DOHH2 (cell line): Measurements from ENCODE around the gene PHF10.
"Not testable (repeated sequence)": the region's sequence is repeated elsewhere in the genome, so short reads cannot be mapped to it uniquely, and the experiment has no call there.

Experiments used
- H3F3A ChIP-seq: fragments of 200-600 bp; sonication (generic), shearing (Covaris generic); 2 replicates; pipeline ENCODE4 v1.6.0; 2016; ENCODE audit warnings: antibody characterized with exemption, mild to moderate bottlenecking; ENCODE audit not compliant: control insufficient read depth, insufficient read depth
- H3K27ac ChIP-seq: fragments of 200-600 bp; sonication (generic); 2 replicates; pipeline ENCODE4 v1.5.1; 2014; ENCODE audit warnings: low read depth, mild to moderate bottlenecking, low read length, moderate library complexity
- H3K27me3 ChIP-seq: fragments of 200-600 bp; sonication (generic); 2 replicates; pipeline ENCODE4 v1.6.1; 2014; ENCODE audit warnings: mild to moderate bottlenecking, low read length, mixed read lengths; ENCODE audit not compliant: control insufficient read depth
- H3K36me3 ChIP-seq: fragments of 200-600 bp; sonication (generic); 2 replicates; pipeline ENCODE4 v1.6.1; 2014; ENCODE audit warnings: mild to moderate bottlenecking, low read length, moderate library complexity, mixed read lengths; ENCODE audit not compliant: control insufficient read depth
- H3K4me1 ChIP-seq: fragments of 200-600 bp; sonication (generic); 2 replicates; pipeline ENCODE4 v1.6.1; 2014; ENCODE audit warnings: mild to moderate bottlenecking, low read length, mixed read lengths; ENCODE audit not compliant: control insufficient read depth
- H3K4me2 ChIP-seq: fragments of 200-600 bp; sonication (generic); 2 replicates; pipeline ENCODE4 v1.6.0; 2014; ENCODE audit warnings: mild to moderate bottlenecking, low read length, moderate library complexity
- H3K4me3 ChIP-seq: fragments of 200-600 bp; sonication (generic); 2 replicates; pipeline ENCODE4 v1.5.1; 2014; ENCODE audit warnings: mild to moderate bottlenecking, low read length, mixed read lengths
- H3K79me2 ChIP-seq: fragments of 200-600 bp; sonication (generic); 2 replicates; pipeline ENCODE4 v1.6.1; 2014; ENCODE audit warnings: mild to moderate bottlenecking, low read length, mixed read lengths; ENCODE audit not compliant: control insufficient read depth
- H3K9me2 ChIP-seq: fragments of 200-600 bp; sonication (generic); replicated peaks from 2 replicates; pipeline ENCODE4 v1.6.1; 2014; ENCODE audit warnings: mild to moderate bottlenecking, low read length, mixed read lengths; ENCODE audit not compliant: control insufficient read depth
- H3K9me3 ChIP-seq: fragments of 200-600 bp; sonication (generic); 2 replicates; pipeline ENCODE4 v1.6.1; 2014; ENCODE audit warnings: antibody characterized with exemption, low read length, mixed read lengths; ENCODE audit not compliant: control insufficient read depth, insufficient read depth
- H4K20me1 ChIP-seq: fragments of 200-600 bp; sonication (generic); 2 replicates; pipeline ENCODE4 v1.6.0; 2014; ENCODE audit warnings: low read depth, mild to moderate bottlenecking, antibody characterized with exemption, low read length, moderate library complexity; ENCODE audit not compliant: control insufficient read depth, insufficient read depth
- EZH2phosphoT487 ChIP-seq: fragments of 200-600 bp; sonication (generic); IDR thresholded peaks from 2 replicates; pipeline ENCODE4 v1.6.1; 2017; ENCODE audit warnings: borderline replicate concordance, mild to moderate bottlenecking, antibody characterized with exemption, low read length, moderate library complexity, mixed read lengths
- TF ChIP-seq, protein P1 (sequence below): fragments of 200-600 bp; sonication (generic); IDR thresholded peaks from one replicate; pipeline ENCODE4 v1.5.1; 2014; ENCODE audit warnings: antibody characterized with exemption, mild to moderate bottlenecking, low read depth, low read length; ENCODE audit not compliant: poor library complexity, severe bottlenecking

Gene PHF10

DNA sequence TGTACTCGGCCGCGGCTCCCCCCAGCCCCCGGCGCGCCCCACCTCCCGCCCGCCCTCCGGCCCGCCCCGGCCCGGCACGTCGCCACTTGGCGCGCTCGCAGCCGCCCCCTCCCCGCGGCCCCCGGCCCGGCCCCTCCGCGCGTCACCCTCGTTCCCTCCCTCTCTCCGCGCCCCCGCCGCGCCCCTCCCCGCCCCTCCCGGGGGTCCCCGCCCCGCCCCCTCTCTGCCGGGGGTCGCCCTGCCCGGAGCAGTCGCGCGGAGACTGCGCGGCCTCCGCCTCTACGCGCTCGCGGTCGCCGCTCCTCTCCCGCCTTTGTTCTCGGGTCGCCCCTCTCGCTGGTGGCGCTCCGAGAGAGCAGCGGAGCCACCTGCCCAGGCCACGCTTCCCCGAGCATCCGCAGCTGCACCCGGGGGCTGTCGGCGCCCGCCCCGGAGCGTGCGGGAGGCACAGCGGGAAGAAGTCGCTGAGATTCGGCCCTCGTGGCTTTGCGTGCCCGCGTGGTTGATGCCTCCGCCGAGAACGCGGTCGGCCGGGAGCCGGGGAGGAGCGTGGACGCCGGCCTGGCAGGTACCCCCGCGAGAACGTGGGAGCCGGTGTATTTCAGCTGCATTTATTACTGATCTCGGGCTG, at the start of gene PHF10:
TSS of gene PHF10 (minus strand) at position 7 of the 631 bp plus-strand sequence. CDS start 569 bp downstream, outside the sequence.
- Histone ChIP-seq H3K27ac (peak within 1 kb of the TSS; percentile 75), H3K36me3 (peaks cover 29% of the 10 kb centered on the region), H3K27me3 (no peaks in the 10 kb centered on the region), H3K9me3 (no peaks in the 10 kb centered on the region), H3K79me2 (peaks cover 55% of the 10 kb centered on the region), H3F3A (peaks cover 22% of the 10 kb centered on the region), H3K4me2 (peak within 1 kb of the TSS; percentile 91), H3K9me2 (no peaks in the 10 kb centered on the region), H3K4me1 (peaks cover 60% of the 10 kb centered on the region), H4K20me1 (peaks cover 13% of the 10 kb centered on the region; the same call in 1 of the 2 replicates), H3K4me3 (peak within 1 kb of the TSS; percentile 92)
- TF ChIP-seq EZH2phosphoT487, result no peak
- TF ChIP-seq, protein P1, sequence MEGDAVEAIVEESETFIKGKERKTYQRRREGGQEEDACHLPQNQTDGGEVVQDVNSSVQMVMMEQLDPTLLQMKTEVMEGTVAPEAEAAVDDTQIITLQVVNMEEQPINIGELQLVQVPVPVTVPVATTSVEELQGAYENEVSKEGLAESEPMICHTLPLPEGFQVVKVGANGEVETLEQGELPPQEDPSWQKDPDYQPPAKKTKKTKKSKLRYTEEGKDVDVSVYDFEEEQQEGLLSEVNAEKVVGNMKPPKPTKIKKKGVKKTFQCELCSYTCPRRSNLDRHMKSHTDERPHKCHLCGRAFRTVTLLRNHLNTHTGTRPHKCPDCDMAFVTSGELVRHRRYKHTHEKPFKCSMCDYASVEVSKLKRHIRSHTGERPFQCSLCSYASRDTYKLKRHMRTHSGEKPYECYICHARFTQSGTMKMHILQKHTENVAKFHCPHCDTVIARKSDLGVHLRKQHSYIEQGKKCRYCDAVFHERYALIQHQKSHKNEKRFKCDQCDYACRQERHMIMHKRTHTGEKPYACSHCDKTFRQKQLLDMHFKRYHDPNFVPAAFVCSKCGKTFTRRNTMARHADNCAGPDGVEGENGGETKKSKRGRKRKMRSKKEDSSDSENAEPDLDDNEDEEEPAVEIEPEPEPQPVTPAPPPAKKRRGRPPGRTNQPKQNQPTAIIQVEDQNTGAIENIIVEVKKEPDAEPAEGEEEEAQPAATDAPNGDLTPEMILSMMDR, result peak; percentile 13

DNA sequence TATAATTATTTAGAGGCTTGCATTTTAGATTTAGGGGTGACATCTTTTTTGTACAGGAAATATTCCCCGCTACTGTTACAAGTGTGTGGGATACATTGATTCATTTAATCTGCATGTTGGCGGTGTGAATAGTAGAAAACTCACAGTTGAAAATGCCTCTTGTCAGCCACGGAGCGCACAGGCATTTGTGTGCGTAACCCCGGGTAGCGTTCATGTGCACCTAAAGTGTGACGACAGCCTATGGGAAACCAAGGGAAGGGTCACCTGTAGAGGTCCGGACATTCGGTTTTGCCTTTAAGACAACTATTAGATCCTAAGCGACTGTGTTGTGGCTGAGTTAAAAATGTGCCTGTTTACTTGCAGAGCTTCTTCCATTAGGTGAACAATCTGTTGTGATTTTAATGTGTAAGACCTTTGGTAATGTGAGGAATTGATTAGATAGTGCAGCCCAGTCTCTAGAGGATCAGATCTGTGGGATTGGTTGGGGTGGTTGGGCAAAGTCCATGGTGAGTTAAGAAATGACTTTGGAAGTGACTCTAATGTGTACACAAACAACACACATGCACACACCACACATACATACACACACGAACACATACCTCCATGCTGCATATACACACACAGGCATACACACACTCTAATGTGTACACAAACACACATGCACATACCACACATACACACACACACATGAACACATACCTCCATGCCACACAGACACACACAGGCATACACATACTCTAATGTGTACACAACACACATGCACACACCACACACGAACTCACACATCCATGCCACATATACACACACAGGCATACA, 42.8 kb upstream of the PHF10 start:
- H3K9me3 ChIP-seq, result no peaks in the 10 kb centered on the region
- H3K9me2 ChIP-seq, result no peaks in the 10 kb centered on the region
- H3K79me2 ChIP-seq, result no peaks in the 10 kb centered on the region
- no peaks in the 10 kb centered on the region for H3K4me1 ChIP-seq
- no peak overlapping the region for H3K27ac ChIP-seq
- H3K4me2 ChIP-seq, result no peak overlapping the region
- H3K27me3 ChIP-seq, result no peaks in the 10 kb centered on the region
- TF ChIP-seq, protein P1, result no peak
- no peak for TF ChIP-seq EZH2phosphoT487
- H3K4me3 ChIP-seq, result no peak overlapping the region
- no peaks in the 10 kb centered on the region for H3F3A ChIP-seq
- H4K20me1 ChIP-seq, result 0 out of 2 replicates have a peak, but pooled peaks cover 5% of the 10 kb centered on the region
- peaks cover 67% of the 10 kb centered on the region for H3K36me3 ChIP-seq

DNA sequence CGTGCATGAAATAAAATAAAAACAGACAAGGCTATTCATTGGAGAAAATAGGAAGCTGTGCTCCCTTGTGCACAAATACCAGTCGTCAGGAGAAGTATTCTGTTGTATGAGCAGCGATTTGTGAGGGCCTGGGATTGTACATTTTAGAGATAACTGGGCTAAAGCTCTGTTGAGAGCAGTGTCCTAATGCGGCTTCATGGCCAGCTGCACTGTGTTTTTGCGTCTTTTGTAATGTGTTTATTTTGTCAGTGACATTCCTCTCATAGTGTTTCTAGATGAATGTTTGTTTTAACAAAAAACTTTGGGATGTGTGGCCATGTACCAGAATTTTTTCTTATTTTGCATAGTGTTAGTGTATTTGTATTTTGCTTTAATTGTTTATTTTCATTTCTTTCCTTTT, 41.9 kb upstream of the PHF10 start:
- Histone ChIP-seq H3K4me2 (no peak overlapping the region), H3K4me3 (no peak overlapping the region), H3K9me2 (no peaks in the 10 kb centered on the region), H3K27me3 (no peaks in the 10 kb centered on the region), H4K20me1 (0 out of 2 replicates have a peak, but pooled peaks cover 5% of the 10 kb centered on the region), H3K4me1 (no peaks in the 10 kb centered on the region), H3K9me3 (no peaks in the 10 kb centered on the region), H3K79me2 (no peaks in the 10 kb centered on the region), H3K36me3 (peaks cover 73% of the 10 kb centered on the region), H3F3A (no peaks in the 10 kb centered on the region), H3K27ac (no peak overlapping the region)
- no peak for TF ChIP-seq EZH2phosphoT487

DNA sequence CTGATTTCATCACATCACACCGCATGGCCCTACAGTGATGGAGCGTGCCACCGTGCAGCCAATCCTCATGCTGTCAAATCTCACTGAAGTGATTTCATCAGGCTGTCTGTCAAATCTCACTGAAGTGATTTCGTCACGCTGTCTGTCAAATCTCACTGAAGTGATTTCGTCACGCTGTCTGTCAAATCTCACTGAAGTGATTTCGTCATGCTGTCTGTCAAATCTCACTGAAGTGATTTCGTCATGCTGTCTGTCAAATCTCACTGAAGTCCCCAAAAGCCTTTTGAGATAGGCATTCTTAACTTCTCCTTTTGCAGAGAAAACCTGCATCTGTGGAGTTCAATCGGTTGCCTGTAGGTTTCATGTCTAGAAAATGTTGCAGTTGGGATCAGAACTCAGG, 41.5 kb upstream of the PHF10 start:
- not testable (repeated sequence) for H3K79me2 ChIP-seq, H3K4me1 ChIP-seq, H3K27me3 ChIP-seq, H3K4me2 ChIP-seq, H4K20me1 ChIP-seq, H3F3A ChIP-seq, H3K9me3 ChIP-seq, H3K27ac ChIP-seq, H3K9me2 ChIP-seq, H3K4me3 ChIP-seq
- peaks cover 78% of the 10 kb centered on the region for H3K36me3 ChIP-seq
